ENCODE measurements around the gene CYGB. TPM values are rescaled to one million over a fixed set of nuclear protein-coding genes. Genes with fewer than 3 reads are reported as not detected.
"Not testable (repeated sequence)": the region's sequence is repeated elsewhere in the genome, so short reads cannot be mapped to it uniquely, and the experiment has no call there.

CYGB gene
- total RNA-seq, 1 donor from 2014 or later = 6.9 TPM

DNA sequence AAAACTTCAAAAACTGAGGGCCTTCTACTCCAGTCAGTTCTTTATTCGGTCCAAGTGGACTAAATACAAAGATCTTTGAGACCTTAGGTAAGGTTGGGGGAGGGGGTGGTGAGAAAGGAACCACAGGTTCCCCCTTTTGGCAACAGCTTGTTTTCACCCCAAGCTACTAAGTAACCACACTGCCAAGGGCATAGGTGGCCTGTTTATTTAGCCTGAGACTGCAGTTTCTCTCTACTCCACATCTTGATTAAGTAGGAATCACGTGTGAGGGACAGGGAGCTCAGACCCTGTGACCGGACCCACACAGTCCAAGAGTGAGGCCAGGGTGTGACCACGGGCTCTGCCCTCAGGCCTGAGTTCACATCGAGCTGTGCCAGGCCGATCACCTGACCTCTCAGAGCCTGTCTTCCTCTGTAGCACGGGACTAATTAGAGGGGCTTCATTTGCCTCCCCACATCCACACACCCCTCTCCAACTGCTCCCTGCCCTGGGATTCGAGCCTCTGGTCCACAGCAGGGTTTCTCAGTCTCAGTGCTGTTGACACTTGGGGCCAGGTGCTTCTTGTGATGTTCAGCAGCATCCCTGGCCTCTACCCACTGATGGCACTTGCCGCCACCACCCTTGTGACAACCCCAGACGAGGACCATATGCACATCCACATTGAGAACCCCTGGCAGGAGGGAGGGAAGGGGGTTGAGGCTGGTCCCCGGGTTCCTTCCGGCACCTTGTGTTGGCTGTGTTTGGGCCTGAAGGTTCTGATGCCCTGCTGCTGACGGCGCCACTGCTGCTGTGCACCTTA lies 30.3 kb upstream of the CYGB start:
- DNase-seq = no peak

DNA sequence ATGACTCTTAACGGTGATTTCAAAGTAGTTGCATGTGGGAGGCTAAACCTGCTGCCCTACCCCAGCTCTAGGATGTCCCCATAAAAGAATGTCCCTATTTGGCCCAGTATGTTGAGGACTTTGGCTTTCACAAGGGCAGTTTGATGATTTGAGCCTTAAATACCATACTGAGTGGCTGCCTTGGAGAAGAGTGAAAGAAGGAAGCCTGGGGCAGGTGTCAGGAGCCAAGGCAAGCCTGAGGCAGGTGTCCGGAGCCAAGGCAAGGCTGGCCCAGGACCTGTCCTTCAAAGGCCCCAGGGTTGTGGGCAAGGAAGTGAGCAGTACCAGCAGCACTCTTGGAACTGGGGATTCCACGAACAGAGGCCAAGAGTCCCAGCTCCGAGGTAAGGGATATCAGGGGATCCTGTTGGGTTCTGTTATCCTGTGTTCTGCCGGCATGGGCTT lies 29.5 kb upstream of the CYGB start:
- no peak for DNase-seq

DNA sequence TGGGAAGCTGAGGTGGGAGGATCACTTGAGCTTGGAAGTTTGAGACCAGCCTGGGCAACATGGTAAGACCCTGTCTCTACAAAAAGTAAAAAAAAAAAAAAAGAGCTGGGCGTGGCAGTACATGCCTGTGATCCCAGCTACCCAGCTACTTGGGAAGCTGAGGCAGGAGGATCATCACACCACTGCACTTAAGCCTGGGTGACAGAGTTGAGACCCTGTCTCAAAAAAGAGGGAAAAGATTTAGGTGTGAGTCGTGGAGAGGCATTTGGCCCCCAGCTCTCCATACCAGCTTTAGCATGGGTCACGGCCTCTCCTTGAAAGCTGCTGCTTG lies 29.1 kb upstream of the CYGB start:
- DNase-seq = no peak

DNA sequence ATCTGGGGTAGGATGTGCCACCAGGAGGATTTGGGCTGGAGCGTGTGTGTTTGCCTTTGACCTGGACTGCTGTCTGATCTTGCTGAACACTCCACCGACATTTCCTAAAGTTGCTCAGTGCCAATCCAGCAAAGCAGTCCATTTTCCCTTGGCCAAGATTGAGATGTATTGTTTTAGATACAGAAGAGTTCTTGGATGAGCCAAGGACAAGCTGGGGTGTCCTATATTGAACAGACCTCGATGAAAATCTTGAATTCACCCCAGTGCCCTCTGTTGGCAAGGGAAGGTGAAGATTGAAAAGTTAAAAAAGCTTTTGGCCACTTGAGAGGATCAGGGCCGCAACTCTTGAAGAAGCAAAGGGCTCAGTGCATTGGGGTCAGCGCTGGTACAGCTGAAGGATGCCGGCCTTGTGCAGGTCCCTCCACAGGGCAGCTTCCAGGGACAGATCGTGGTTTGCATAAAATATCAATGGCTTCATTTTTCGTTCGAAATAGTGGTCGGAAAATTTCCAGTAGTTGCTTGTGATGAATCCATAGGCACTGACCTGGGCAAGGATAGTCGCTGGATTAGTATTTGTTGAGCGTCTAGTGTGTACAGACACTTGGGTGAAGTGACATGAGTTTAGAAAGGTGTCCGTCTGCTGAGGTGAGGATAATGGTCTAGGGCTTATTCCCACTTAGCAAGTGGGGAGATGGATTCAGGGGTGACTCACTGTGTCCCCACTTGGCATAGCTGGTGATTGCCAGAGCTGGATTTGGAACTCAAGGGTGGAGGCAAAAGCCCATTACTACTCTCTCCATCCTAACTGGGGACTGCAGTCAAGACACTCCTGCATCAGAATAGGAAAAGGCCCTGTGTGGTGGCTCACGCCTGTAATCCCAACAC lies 28.5 kb upstream of the CYGB start:
- no peak for DNase-seq

DNA sequence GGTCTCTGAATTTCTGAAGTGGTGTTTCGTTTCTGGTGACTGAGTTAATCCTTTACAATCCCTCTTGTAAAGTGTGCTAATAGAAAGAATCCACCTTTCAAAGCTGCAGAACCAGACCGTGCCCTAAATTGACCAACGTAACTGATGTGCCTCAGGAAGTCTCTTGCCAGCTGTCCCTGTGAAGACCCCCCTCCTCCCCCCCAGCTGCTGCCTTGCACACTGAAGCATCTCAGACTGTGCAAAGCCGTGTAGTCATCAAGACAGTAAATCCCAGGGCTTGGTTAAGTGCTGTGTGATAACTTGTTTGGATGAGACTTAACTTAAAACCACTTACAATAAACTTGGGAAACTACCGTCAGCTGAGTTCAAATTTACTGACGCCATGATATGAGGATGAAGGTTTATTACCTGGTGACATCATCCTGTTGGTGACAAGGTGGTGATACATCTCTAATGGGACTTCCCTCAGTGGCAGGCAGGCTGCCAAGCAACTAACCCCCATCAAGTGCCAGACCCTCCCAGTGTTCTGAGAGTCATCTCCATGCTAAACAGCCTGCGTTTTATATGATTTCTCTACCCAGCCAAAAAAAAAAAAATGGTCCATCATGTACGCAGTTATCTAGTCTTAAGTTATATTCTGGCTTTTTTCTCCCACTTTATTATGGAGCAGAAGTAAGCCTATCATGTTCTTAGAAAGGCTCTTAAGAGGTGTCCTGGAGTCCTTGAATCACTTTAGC lies 27.6 kb upstream of the CYGB start:
- DNase-seq = not testable (repeated sequence)

DNA sequence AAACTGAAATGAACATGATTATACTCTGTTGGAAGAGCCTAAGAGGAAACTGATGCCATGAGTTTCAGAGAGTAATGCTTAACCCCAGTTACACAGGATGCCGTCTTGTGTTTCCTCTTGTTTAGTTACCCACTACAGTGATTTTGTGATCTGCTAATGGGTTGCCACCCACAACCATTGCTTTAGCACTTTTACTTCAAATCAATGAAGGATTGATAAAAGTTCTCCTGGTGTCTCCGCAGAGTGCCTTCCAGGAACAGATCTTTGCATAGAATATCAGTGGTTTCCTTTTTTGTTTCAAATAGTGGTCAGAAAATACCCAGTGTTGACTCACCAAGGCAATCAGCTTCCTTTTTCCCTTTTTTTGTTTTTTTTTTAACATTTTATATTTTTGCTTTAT lies 25.9 kb upstream of the CYGB start:
- not testable (repeated sequence) for DNase-seq

DNA sequence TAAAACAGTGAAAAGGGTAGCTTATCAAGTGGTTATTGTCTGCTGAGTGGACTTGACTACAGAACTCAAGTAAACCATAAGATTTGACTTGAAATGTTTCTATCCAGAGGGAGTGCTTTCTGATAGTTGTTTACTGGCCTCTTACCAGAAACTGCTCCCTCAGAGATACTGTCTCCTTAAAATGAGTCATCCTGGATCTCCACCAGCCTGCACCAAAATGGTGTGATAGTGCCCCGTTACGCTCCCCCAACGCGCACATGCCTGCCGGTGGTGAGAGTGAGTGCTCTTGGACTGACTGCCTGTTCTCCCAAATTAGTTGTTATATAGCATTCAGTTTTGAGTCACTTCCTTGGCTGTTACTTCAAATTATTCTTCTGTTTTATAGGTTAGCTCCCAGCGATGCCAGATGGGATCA lies 25.2 kb upstream of the CYGB start:
- no peak for DNase-seq

DNA sequence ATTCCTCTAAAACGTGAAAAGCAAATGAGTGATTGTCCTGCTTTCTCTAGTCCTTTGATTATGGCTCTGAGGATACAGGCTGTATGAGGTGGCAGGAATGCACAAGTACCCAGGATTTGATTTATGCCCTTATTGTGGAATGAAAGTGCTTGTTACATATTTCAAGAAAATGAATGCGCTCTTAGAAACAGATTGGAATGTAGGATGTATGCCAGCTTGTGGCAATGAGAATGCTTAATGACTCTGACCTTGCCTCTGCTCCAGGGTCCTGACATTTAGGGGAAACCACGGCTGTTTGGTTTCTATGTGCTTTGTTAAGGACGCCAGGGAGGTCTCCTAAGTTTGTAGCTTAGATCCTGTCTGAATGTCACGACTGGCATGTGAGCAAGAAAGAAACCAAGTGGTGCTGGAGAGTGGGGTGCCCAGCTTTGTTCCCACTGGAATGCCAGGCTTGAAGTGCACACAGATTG lies 24.3 kb upstream of the CYGB start:
- DNase-seq = no peak

DNA sequence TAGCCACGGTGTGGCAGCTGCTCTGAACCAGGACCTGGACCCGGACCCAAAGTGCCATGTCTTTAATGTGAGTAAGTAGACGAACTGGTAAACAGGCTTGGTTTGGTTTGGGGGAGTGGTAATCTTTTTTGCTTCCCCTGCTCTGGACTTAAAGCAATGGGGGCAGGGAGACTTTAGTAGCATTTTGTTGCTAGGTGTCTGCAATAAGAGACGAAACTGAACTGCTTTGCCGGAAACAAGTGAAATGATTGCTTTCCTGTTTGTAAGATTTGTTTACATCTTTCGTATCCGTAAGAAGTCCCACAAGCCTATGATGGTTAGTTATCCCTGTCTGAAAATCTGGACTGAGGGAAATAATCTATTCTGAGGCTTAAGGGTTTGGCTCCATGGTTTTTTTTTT lies 23.8 kb upstream of the CYGB start:
- no peak for DNase-seq

DNA sequence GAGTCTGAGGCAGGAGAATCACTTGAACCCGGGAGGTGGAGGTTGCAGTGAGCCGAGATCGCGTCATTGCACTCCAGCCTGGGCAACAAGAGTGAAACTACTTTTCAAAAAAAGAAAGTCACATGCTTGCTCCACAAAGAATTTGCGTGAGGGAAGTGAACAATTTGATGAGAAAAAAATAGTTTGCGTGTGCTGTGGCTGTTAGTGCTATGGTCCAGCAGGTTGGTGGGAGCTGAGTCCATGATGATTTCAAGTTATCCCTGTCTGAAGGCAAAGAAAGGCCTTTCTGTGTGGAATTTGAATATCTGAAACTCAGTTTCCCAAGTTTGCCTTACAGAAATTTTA lies 23.3 kb upstream of the CYGB start:
- no peak for DNase-seq

DNA sequence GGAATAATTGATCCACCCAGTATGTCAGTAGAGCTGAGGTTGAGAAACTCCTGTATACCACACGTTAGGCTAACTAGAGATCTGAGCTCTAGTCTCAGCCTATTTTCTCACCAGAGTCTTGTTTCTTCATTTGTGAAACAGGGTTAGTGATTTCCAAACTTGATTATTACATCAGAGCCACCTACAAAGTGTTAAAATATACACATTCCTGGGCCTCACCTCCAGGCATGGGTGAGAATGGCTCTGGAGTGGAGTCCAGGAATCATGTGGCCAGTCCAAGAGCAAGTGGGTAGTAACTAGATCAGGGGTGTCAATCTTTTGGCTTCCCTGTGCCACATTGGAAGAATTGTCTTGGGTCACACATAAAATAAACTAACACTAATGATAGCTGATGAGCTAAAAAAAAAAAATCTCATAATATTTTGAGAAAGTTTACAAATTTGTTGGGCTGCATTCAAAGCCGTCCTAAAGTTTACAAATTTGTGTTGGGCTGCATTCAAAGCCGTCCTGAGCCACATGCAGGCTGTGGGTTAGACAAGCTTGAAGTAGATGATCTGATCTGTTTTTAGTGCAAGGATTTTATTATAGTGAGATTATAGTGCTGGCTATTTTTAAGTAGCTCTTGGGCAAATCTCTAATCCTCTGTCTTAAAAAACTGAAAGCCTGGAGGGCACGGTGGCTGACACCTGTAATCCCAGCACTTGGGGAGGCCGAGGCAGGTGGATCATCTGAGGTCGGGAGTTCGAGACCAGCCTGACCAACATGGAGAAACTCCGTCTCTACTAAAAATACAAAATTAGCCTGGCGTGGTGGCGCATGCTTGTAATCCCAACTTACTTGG lies 22.7 kb upstream of the CYGB start:
- no peak for DNase-seq

DNA sequence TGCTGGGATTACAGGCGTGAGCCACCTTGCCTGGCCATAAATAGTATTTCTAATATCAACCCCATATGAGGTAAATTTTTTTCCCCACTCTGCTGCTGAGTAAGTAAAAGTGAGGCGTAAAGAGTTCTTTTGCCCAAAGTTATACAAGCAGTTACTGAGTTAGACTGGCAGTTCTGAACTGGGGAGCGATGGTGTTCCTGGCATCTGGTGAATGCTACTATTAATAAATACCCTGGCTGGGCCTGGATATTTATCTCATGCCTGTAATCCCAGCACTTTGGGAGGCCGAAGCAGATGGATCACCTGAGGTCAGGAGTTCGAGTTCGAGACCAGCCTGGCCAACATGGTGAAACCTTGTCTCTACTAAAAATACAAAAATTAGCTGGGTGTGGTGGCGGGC lies 22.0 kb upstream of the CYGB start:
- not testable (repeated sequence) for DNase-seq

DNA sequence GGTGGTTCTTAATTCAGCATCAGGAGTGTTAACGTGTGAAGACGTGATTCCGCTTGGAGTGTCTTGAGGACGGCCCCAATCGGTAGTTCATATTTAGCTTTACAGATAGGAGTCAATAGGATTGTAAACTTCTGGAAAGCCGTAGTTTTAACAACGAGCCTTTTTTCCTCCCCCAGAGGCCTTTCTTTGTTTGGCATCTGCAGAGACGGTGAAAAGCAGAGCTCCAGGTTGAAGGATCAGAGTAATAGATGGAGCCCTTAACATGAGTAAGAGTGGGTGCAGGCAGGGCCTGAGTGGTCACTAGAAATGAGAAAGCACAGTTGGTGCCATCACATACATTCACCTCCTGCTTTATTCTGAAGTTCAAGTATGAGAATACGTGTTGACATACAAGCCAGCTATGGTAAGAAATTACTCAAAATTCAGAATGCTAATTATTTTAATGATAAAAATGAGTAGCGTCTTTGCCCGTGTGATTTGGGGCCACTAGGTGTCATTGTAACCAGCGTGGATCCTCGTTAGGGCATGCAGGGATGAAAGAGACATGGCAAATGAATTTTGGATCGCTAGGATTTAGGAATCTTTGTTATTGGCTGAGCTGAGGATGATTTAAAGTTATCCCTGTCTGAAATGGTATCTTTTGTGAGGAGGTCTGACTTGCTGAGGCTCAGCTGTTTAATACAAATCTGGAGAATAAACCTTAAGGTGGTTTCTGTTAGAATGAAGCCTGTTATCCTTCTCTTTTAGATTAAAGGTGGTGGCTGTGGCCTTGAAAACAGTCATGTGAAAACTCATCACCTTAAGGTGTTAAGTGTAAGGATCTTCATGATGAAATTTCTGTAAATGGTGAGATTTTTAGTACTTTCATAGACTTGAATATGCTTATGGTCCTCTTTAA lies 20.9 kb upstream of the CYGB start:
- DNase-seq = no peak

DNA sequence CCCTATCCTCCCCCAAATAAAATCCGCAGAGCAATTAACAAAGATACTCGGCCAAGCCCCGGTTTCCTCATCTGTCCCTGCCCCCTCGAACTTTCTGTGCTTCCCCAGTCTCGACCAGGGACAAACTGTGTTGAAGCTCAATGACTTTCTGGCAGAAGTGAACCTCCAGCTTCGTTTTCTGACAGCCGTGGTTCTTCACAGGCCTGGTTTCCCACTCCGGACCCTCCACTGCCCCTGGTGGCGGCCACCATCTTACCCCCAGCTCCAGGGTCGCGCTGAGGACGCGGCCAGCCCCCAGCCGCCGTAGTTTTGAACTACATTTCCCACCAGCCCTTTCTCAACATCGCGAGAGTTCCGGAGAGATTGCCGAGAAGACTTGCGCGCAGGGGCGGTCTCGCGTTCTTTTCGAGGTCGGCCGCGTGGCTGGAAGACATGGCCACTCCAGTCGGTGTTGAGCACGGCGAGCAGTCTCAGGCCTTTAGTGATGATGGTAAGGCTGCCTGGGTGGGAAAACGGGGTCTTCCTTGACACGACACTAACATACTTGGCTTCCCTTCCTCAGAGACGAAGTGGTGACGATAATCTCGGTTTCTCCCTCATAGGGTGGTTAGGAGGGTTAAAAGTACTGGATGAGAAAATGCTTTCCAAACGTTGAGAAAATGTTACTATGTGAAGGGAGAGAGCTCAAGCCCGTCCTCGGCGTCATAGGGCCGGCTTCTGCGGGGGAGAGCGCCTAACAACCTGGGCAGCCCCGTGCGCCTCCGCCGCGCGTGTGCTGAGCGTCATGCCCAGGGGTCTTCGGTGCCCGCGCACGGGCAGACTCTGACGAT lies 20.1 kb upstream of the CYGB start:
- peak; percentile 94 for DNase-seq

DNA sequence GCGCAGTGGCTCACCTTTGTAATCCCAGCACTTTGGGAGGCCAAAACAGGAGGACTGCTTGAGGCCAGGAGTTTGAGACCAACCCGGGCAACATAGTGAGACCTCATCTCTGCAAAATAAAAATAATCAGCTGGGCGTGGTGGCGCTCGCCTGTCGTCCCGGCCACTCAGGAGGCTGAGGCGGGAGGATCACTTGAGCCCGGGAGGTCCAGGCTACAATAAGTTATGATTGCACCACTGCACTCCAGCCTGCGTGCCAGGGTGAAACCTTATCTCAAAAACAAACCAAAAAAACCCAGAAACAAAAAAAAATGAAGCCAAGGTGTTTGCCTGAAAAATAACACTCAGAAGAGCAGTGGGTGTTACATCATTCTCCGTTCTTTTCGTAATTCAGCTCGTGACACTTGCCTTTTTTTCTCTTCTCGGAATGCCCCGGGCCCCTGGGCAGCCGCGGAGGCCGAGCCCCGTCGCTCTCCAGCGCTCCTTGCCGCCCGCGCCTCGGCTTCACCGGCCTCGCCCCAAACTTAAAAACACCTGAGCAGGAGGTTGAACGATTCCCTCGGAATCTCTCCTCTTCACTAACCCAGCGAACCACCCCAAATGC lies 19.4 kb upstream of the CYGB start:
- no peak for DNase-seq

DNA sequence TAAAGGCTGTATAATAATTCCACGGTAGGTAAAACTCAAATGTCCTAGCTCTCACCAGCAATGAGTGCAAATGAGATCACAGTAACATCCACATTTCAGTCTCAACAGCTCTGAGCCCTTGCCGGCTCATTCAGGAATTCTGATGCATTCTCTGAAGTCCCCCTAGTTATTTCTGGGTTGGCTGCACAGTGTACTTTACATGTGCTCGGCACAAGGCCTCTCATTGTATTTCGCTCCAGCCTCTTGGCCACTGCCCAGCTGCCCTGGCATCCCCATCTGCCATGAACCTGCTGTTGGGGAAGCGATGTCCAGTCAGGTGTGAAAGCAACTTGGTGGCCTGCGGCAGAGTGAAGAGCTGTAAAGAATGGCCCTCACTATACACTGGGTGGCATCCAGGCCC lies 16.6 kb upstream of the CYGB start:
- no peak for DNase-seq

DNA sequence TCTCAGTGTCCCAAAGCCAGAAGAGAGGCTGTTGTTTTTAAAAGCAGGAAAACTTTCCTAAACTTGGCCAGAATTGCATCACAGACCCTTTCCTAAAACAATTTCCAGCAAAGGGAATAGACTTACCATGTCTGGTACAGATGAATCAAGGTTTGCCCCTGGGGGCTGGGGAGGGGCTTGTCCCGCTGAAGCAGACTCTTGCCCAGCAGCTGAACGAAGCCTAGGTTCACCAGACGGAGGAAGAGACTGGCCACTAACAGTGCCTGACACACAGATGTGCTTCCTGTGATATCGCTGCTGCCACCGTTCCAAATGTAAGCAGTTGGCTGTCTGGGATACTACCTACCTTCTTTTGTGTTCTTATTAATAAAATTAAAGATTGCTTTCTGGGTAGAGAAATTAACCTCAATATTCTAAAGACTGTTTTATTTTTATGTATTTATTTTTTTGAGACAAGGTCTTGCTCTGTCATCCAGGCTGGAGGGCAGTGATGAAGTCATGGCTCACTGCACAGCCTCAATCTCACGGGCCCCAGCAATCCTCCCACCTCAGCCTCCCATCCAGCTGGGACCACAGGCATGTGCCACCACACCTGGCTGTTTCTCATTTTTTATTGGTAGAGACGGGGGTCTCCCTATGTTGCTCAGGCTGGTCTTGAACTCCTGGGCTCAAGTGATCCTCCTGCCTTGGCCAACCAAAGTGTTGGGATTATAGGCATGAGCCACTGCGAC lies 15.8 kb upstream of the CYGB start:
- DNase-seq = no peak

DNA sequence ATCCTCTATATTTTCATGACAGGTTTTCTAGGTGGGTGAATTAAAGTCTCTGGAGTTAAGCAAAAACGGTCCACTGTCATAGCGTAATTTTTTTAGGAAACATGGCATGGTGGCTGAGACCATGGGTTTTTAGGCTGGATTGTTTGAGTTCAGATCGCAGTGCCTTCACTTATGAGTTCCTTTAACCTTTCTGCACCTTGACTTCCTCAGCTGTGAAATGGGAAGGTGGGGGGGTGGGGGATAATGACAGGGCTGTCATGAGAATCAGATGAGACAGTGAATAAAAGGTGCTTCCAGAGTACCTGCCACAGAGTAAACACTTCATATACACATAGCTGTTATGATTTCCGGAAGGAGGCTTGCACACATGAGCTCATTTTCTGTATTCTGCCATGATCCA lies 14.2 kb upstream of the CYGB start:
- DNase-seq = no peak

All from skin of body (tissue), 2 donors.